ENCODE data around the gene IQGAP1.
A peak's percentile ranks its signal among the peaks of the same experiment; 100 is the strongest.

The IQGAP1 gene

GRCh38 chr15:90422936-90423335 lies 34.9 kb downstream of the IQGAP1 start:
- no peaks in the 10 kb centered on the region for H3K9me3 ChIP-seq (ENCODE audit: control insufficient read depth, insufficient read depth, low read depth, low read length)
- no peak overlapping the region for H3K27ac ChIP-seq (ENCODE audit: extremely low read depth, low read depth, low read length)
- peaks cover 32% of the 10 kb centered on the region for H3K4me1 ChIP-seq (ENCODE audit: control insufficient read depth, insufficient read depth, low read length)
- POLR2A ChIA-PET, result no interaction called here
- H3K36me3 ChIP-seq (ENCODE audit: control insufficient read depth in 2 of 2, insufficient read depth in 1 of 2, low read length in 2 of 2), result peaks cover 0 to 5% of the 10 kb centered on the region in 2 experiments; a peak in 1 of 3 replicates
- H3K4me3 ChIP-seq (ENCODE audit: low read depth, low read length), result no peak overlapping the region
- TF ChIP-seq ZFP37 (tag by site-specific recombination; IDR thresholded peaks at IDR 0.05), result no peak
- TF ChIP-seq ZNF530 (tag by site-specific recombination; IDR thresholded peaks at IDR 0.05; ENCODE audit: low read depth), result no peak
- no peak for TF ChIP-seq ZNF404 (tag by site-specific recombination; IDR thresholded peaks at IDR 0.05)
- TF ChIP-seq GFI1B (tag by site-specific recombination; IDR thresholded peaks at IDR 0.05), result no peak
- no peak for TF ChIP-seq ZNF214 (tag by site-specific recombination; IDR thresholded peaks at IDR 0.05; ENCODE audit: borderline replicate concordance)
- TF ChIP-seq SP7 (tag by site-specific recombination; IDR thresholded peaks at IDR 0.05), result no peak
- no peak for TF ChIP-seq ZNF148 (tag by site-specific recombination; IDR thresholded peaks at IDR 0.05; ENCODE audit: borderline replicate concordance)
- TF ChIP-seq, protein P1, sequence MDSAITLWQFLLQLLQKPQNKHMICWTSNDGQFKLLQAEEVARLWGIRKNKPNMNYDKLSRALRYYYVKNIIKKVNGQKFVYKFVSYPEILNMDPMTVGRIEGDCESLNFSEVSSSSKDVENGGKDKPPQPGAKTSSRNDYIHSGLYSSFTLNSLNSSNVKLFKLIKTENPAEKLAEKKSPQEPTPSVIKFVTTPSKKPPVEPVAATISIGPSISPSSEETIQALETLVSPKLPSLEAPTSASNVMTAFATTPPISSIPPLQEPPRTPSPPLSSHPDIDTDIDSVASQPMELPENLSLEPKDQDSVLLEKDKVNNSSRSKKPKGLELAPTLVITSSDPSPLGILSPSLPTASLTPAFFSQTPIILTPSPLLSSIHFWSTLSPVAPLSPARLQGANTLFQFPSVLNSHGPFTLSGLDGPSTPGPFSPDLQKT (IDR thresholded peaks at IDR 0.05; ENCODE audit: borderline replicate concordance, low read depth, low read length), result no peak
- TF ChIP-seq GLI2 (tag by site-specific recombination; IDR thresholded peaks at IDR 0.05; ENCODE audit: borderline replicate concordance, low read depth), result no peak
- TF ChIP-seq ZNF571 (tag by site-specific recombination; IDR thresholded peaks at IDR 0.05), result no peak
- no peak for TF ChIP-seq ZBTB21 (tag by site-specific recombination; IDR thresholded peaks at IDR 0.05)
- CTCF ChIA-PET, result interaction anchor here (1.0 to 3.9 kb wide), 3 partner anchors 9 to 103 kb away, joined by 4 to 18 read pairs (median 10); no protein-coding TSS in a partner anchor

GRCh38 chr15:90423801-90424319 lies 35.8 kb downstream of the IQGAP1 start:
- Histone ChIP-seq H3K9me3 (ENCODE audit: control insufficient read depth, insufficient read depth, low read depth, low read length) (no peaks in the 10 kb centered on the region), H3K4me1 (ENCODE audit: control insufficient read depth, insufficient read depth, low read length) (peaks cover 28% of the 10 kb centered on the region), H3K4me3 (ENCODE audit: low read depth, low read length) (no peak overlapping the region), H3K27ac (ENCODE audit: extremely low read depth, low read depth, low read length) (no peak overlapping the region), H3K36me3 (ENCODE audit: control insufficient read depth in 2 of 2, insufficient read depth in 1 of 2, low read length in 2 of 2) (peaks cover 0 to 13% of the 10 kb centered on the region in 2 experiments; a peak in 1 of 3 replicates)
- POLR2A ChIA-PET, result no interaction called here
- CTCF ChIA-PET, result interaction anchor here (0.6 to 3.9 kb wide), 5 partner anchors 10 to 131 kb away, joined by 3 to 18 read pairs (median 4); no protein-coding TSS in a partner anchor
- no peak for TF ChIP-seq ZNF18 (tag by site-specific recombination; IDR thresholded peaks at IDR 0.05)

- peak; percentile 85 for TF ChIP-seq PRDM1 (tag by site-specific recombination; IDR thresholded peaks at IDR 0.05)
- TF ChIP-seq ZNF530 (tag by site-specific recombination; IDR thresholded peaks at IDR 0.05; ENCODE audit: low read depth), result no peak
- POLR2A ChIA-PET, result interaction anchor here (0.9 kb wide), 1 partner anchor 38 kb away, joined by 3 read pairs; the partner anchor contains the start of gene IQGAP1
- H3K4me3 ChIP-seq (ENCODE audit: low read depth, low read length), result no peak overlapping the region
- H3K27ac ChIP-seq (ENCODE audit: extremely low read depth, low read depth, low read length), result no peak overlapping the region
- no peaks in the 10 kb centered on the region for H3K9me3 ChIP-seq (ENCODE audit: control insufficient read depth, insufficient read depth, low read depth, low read length)
- CTCF ChIA-PET, result interaction anchor here (0.7 to 3.9 kb wide), 3 partner anchors 12 to 285 kb away, joined by 3 to 18 read pairs (median 5); no protein-coding TSS in a partner anchor
- peaks cover 4 to 18% of the 10 kb centered on the region in 2 experiments for H3K36me3 ChIP-seq (ENCODE audit: control insufficient read depth in 2 of 2, insufficient read depth in 1 of 2, low read length in 2 of 2)
- H3K4me1 ChIP-seq (ENCODE audit: control insufficient read depth, insufficient read depth, low read length), result peaks cover 12% of the 10 kb centered on the region; the same call in 1 of the 2 replicates
Measured at GRCh38 chr15:90425726-90426346, 37.8 kb downstream of the IQGAP1 start.

Measured in HEK293 (cell line).